Measurements from ENCODE around the gene ZNF778. TPM values are rescaled to one million over a fixed set of nuclear protein-coding genes. Genes with fewer than 3 reads are reported as not detected.

Gene ZNF778
- polyA plus RNA-seq, 2 of the 4 experiments (the other 2 are of a cell fraction) = 7.0 to 9.5 TPM

GRCh38 chr16:89169778-89170177, 47.7 kb upstream of the ZNF778 start:
- Histone ChIP-seq H3K4me2 (no peak overlapping the region), H3K4me3 (no peak overlapping the region), H3K27ac (no peak overlapping the region), H3K9me3 (no peaks in the 10 kb centered on the region), H3K4me1 (peaks cover 21% of the 10 kb centered on the region)
- WGBS (ENCODE audit: missing lambda C conversion rate) = 68% methylated on average over 5 of the region's 14 CpGs
- FAIRE-seq (no peak), ATAC-seq (no peak), DNase-seq (ENCODE audit: low read depth in 1 of 2, low spot score in 1 of 2) (no peak)
- POLR2A ChIA-PET = no interaction called here
- CTCF ChIA-PET = interaction anchor here (0.6 kb wide), 2 partner anchors 353 to 386 kb away, joined by 3 read pairs; no protein-coding TSS in a partner anchor
- TF ChIP-seq CBX2 (IDR thresholded peaks at IDR 0.05; ENCODE audit: borderline replicate concordance, low read depth) (no peak), EP300 (IDR thresholded peaks at IDR 0.05) (no peak), ESRRA (IDR thresholded peaks at IDR 0.05; ENCODE audit: borderline replicate concordance, low read length) (no peak), HEYL (CRISPR knock-in tag; IDR thresholded peaks at IDR 0.05) (no peak), PBX3 (IDR thresholded peaks at IDR 0.05) (no peak), EHMT2 (IDR thresholded peaks at IDR 0.05; ENCODE audit: low read depth) (no peak), TFCP2L1 (CRISPR knock-in tag; IDR thresholded peaks at IDR 0.05) (no peak)
- TF ChIP-seq, protein P1, sequence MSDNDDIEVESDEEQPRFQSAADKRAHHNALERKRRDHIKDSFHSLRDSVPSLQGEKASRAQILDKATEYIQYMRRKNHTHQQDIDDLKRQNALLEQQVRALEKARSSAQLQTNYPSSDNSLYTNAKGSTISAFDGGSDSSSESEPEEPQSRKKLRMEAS (IDR thresholded peaks at IDR 0.05) = no peak

GRCh38 chr16:89170346-89171215, 46.9 kb upstream of the ZNF778 start:
- peaks cover 21% of the 10 kb centered on the region for H3K4me1 ChIP-seq
- TF ChIP-seq RAD21 (conservative IDR thresholded peaks at IDR 0.05 in 1 of 2, IDR thresholded peaks at IDR 0.05 in 1 of 2) (0 out of 5 replicates have a peak, but pooled peaks of 1 of the 2 experiments have one; percentile 11), NFE2L2 (conservative IDR thresholded peaks at IDR 0.05; ENCODE audit: low read length) (no peak)
- TF ChIP-seq, protein P2, sequence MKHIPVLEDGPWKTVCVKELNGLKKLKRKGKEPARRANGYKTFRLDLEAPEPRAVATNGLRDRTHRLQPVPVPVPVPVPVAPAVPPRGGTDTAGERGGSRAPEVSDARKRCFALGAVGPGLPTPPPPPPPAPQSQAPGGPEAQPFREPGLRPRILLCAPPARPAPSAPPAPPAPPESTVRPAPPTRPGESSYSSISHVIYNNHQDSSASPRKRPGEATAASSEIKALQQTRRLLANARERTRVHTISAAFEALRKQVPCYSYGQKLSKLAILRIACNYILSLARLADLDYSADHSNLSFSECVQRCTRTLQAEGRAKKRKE (CRISPR knock-in tag; IDR thresholded peaks at IDR 0.05; ENCODE audit: low read depth) = no peak
- TF ChIP-seq, protein P3, sequence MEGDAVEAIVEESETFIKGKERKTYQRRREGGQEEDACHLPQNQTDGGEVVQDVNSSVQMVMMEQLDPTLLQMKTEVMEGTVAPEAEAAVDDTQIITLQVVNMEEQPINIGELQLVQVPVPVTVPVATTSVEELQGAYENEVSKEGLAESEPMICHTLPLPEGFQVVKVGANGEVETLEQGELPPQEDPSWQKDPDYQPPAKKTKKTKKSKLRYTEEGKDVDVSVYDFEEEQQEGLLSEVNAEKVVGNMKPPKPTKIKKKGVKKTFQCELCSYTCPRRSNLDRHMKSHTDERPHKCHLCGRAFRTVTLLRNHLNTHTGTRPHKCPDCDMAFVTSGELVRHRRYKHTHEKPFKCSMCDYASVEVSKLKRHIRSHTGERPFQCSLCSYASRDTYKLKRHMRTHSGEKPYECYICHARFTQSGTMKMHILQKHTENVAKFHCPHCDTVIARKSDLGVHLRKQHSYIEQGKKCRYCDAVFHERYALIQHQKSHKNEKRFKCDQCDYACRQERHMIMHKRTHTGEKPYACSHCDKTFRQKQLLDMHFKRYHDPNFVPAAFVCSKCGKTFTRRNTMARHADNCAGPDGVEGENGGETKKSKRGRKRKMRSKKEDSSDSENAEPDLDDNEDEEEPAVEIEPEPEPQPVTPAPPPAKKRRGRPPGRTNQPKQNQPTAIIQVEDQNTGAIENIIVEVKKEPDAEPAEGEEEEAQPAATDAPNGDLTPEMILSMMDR (IDR thresholded peaks at IDR 0.05) = peak; percentile 17; the same call in 1 of the 3 replicates
- TF ChIP-seq, protein P4, sequence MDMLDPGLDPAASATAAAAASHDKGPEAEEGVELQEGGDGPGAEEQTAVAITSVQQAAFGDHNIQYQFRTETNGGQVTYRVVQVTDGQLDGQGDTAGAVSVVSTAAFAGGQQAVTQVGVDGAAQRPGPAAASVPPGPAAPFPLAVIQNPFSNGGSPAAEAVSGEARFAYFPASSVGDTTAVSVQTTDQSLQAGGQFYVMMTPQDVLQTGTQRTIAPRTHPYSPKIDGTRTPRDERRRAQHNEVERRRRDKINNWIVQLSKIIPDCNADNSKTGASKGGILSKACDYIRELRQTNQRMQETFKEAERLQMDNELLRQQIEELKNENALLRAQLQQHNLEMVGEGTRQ (IDR thresholded peaks at IDR 0.05) = no peak
- WGBS (ENCODE audit: missing lambda C conversion rate) = 46% methylated on average over 28 of the region's 34 CpGs
- H3K4me3 ChIP-seq = peak overlapping the region; percentile 37; the same call in 2 of the 3 replicates
- ATAC-seq (no peak; a peak in 1 of 6 replicates), FAIRE-seq (no peak), DNase-seq (ENCODE audit: low read depth in 1 of 2, low spot score in 1 of 2) (peak in 1 of 2 experiments; percentile 41)
- peak overlapping the region in 1 of 2 experiments; percentile 67; a peak in 2 of 6 replicates for H3K27ac ChIP-seq
- ChIA-PET POLR2A (no interaction called here), CTCF (interaction anchor here (0.6 to 1.8 kb wide), 4 partner anchors 230 to 433 kb away, joined by 3 to 6 read pairs (median 4); partner anchors contain the start of gene APRT)
- H3K4me2 ChIP-seq = peak overlapping the region; percentile 85
- no peaks in the 10 kb centered on the region for H3K9me3 ChIP-seq
